SK-N-SH (cell line): Measurements from ENCODE around the gene CCL2. TPM values are rescaled to one million over a fixed set of nuclear protein-coding genes. Genes with fewer than 3 reads are reported as not detected.

Source experiments
- CTCF ChIA-PET: fragments of 300-600, 350-600 bp; formaldehyde crosslinking; extraction: SDS; loops from one replicate; lab custom pipeline; 2021; lab: Yijun Ruan, JAX
- POLR2A ChIA-PET: fragments of 350-600 bp; sonication (Branson Sonifier 250); formaldehyde crosslinking; extraction: SDS; loops from one replicate; lab custom pipeline; 2020; ENCODE audit warnings: antibody characterized with exemption, inconsistent platforms; lab: Yijun Ruan, JAX
- DNase-seq: peaks from one replicate; pipeline ENCODE4 v3.0.0; 2012
- H2AFZ ChIP-seq: fragments of 200-600 bp; sonication (generic); 2 replicates; pipeline ENCODE4 v1.8.1; 2016; ENCODE audit warnings: antibody characterized with exemption, mild to moderate bottlenecking, low read depth
- H3F3A ChIP-seq: fragments of 200-600 bp; sonication (generic); replicated peaks from 2 replicates; pipeline ENCODE3; 2016; ENCODE audit warnings: antibody characterized with exemption, mild to moderate bottlenecking; ENCODE audit not compliant: insufficient read depth
- H3K27ac ChIP-seq, 2 experiments: fragments of 200-500 bp in 1 of 2; fragments of 200-600 bp in 1 of 2; sonication (Bioruptor generic) in 1 of 2; sonication (generic), shearing (Covaris generic) in 1 of 2; 2 replicates each; pipeline versions ENCODE4 v1.5.1 to v1.6.1; 2014 to 2016; ENCODE audit warnings: low read depth in 2 of 2, inconsistent platforms in 1 of 2, low read length in 1 of 2, mild to moderate bottlenecking in 1 of 2, mixed read lengths in 1 of 2
- H3K27me3 ChIP-seq: fragments of 200-600 bp; sonication (generic), shearing (Covaris generic); 2 replicates; pipeline ENCODE4 v1.6.1; 2016; ENCODE audit warnings: mixed run types; ENCODE audit not compliant: insufficient read depth
- H3K36me3 ChIP-seq, 2 experiments: fragments of 200-500 bp in 1 of 2; fragments of 200-600 bp in 1 of 2; sonication (Bioruptor generic) in 1 of 2; sonication (generic) in 1 of 2; replicated peaks in 1 of 2; 2 replicates each; pipeline versions ENCODE3 to v1.5.1; 2014 to 2016; ENCODE audit warnings: low read length in 1 of 2, mild to moderate bottlenecking in 1 of 2; ENCODE audit not compliant: insufficient read depth in 2 of 2, control insufficient read depth in 1 of 2
- H3K4me1 ChIP-seq, 2 experiments: fragments of 200-500 bp in 1 of 2; fragments of 200-600 bp in 1 of 2; sonication (Bioruptor generic) in 1 of 2; sonication (generic), shearing (Covaris generic) in 1 of 2; 2 replicates each; pipeline versions ENCODE4 v1.5.1 to v1.6.1; 2014 to 2016; ENCODE audit warnings: low read depth in 1 of 2, low read length in 1 of 2, mixed run types in 1 of 2; ENCODE audit not compliant: insufficient read depth in 2 of 2, control insufficient read depth in 1 of 2
- H3K4me2 ChIP-seq: fragments of 200-600 bp; sonication (generic), shearing (Covaris generic); 2 replicates; pipeline ENCODE4 v1.6.1; 2017; ENCODE audit warnings: mixed run types
- H3K4me3 ChIP-seq, 2 experiments: fragments of 200-500 bp in 1 of 2; fragments of 200-600 bp in 1 of 2; sonication (Bioruptor generic) in 1 of 2; sonication (generic), shearing (Covaris generic) in 1 of 2; 2 replicates each; pipeline versions ENCODE4 v1.5.1 to v1.8.1; 2014 to 2016; ENCODE audit warnings: low read depth in 2 of 2, inconsistent platforms in 1 of 2, low read length in 1 of 2, mild to moderate bottlenecking in 1 of 2, mixed read lengths in 1 of 2, moderate library complexity in 1 of 2
- H3K79me2 ChIP-seq: fragments of 200-600 bp; sonication (generic); 2 replicates; pipeline ENCODE4 v1.8.1; 2017; ENCODE audit warnings: mild to moderate bottlenecking; ENCODE audit not compliant: insufficient read depth
- H3K9ac ChIP-seq: fragments of 200-600 bp; sonication (generic); 2 replicates; pipeline ENCODE4 v1.6.1; 2017; ENCODE audit warnings: mixed run types
- H3K9me2 ChIP-seq: fragments of 200-600 bp; sonication (generic); 2 replicates; pipeline ENCODE4 v1.6.1; 2017; ENCODE audit warnings: mixed run types
- H3K9me3 ChIP-seq: fragments of 200-600 bp; sonication (generic); 2 replicates; pipeline ENCODE4 v1.6.1; 2017; ENCODE audit warnings: mixed run types, mild to moderate bottlenecking, moderate library complexity
- H4K20me1 ChIP-seq: fragments of 200-600 bp; sonication (generic); 2 replicates; pipeline ENCODE4 v1.6.1; 2017; ENCODE audit warnings: mild to moderate bottlenecking, mixed run types; ENCODE audit not compliant: insufficient read depth
- ELF1 ChIP-seq: IDR thresholded peaks from 2 replicates; pipeline ENCODE4 v1.4.0; 2012
- FOSL2 ChIP-seq: IDR thresholded peaks from 2 replicates; pipeline ENCODE4 v1.4.0; 2012; ENCODE audit warnings: low read depth, mild to moderate bottlenecking, moderate library complexity, borderline replicate concordance
- FOXM1 ChIP-seq: IDR thresholded peaks from 2 replicates; pipeline ENCODE4 v1.4.0; 2012; ENCODE audit warnings: low read depth, mild to moderate bottlenecking
- GATA2 ChIP-seq: sonication (generic); formaldehyde crosslinking; IDR thresholded peaks from 2 replicates; pipeline ENCODE4 v1.5.0; 2020; ENCODE audit warnings: mild to moderate bottlenecking, missing genetic modification reagents
- JUND ChIP-seq: IDR thresholded peaks from 2 replicates; pipeline ENCODE4 v1.4.0; 2012
- MEF2A ChIP-seq: IDR thresholded peaks from 2 replicates; pipeline ENCODE4 v1.4.0; 2012; ENCODE audit warnings: low read depth, borderline replicate concordance
- MXI1 ChIP-seq: IDR thresholded peaks from 2 replicates; pipeline ENCODE4 v1.6.1; 2012; ENCODE audit warnings: mild to moderate bottlenecking, low read depth, low read length, improper control_type of control experiment
- NFIC ChIP-seq: IDR thresholded peaks from 2 replicates; pipeline ENCODE4 v1.4.0; 2012; ENCODE audit warnings: borderline replicate concordance
- RAD21 ChIP-seq: IDR thresholded peaks from 2 replicates; pipeline ENCODE4 v1.6.1; 2012; ENCODE audit warnings: mild to moderate bottlenecking, low read length
- RFX5 ChIP-seq: IDR thresholded peaks from 2 replicates; pipeline ENCODE4 v1.6.1; 2012; ENCODE audit warnings: mild to moderate bottlenecking, improper control_type of control experiment, low read length
- RXRA ChIP-seq: IDR thresholded peaks from 2 replicates; pipeline ENCODE4 v1.4.0; 2012; ENCODE audit warnings: low read depth, mild to moderate bottlenecking, borderline replicate concordance
- SIN3A ChIP-seq: IDR thresholded peaks from 2 replicates; pipeline ENCODE4 v1.6.1; 2012; ENCODE audit warnings: low read depth, mild to moderate bottlenecking, low read length, moderate library complexity, borderline replicate concordance
- SMC3 ChIP-seq: IDR thresholded peaks from 2 replicates; pipeline ENCODE4 v1.6.1; 2012; ENCODE audit warnings: low read depth, low read length, improper control_type of control experiment
- TEAD4 ChIP-seq: IDR thresholded peaks from 2 replicates; pipeline ENCODE4 v1.4.0; 2012; ENCODE audit warnings: mild to moderate bottlenecking, borderline replicate concordance; ENCODE audit not compliant: insufficient read depth
- YY1 ChIP-seq: IDR thresholded peaks from 2 replicates; pipeline ENCODE4 v1.4.0; 2012; ENCODE audit warnings: low read depth, mild to moderate bottlenecking
- WGBS: methylation state at CpG from one replicate; pipeline ENCODE4 v1.1.6; 2017; ENCODE audit warnings: low lambda C conversion rate; 5-methylcytosine and 5-hydroxymethylcytosine counted together
- polyA plus RNA-seq, 3 experiments: library from polyadenylated mRNA; depleted of rRNA; stranded (reverse); fragments of >200 nt; gene quantifications; 2 replicates each; pipeline ENCODE4 v1.2.3, GENCODE V29; 2012
- TF ChIP-seq, protein P1 (sequence below): fragments of 150-350 bp; IDR thresholded peaks from 2 replicates; pipeline ENCODE4 v1.6.1; 2017; ENCODE audit warnings: antibody characterized with exemption, low read length, low read depth, borderline replicate concordance
- TF ChIP-seq, protein P2 (sequence below): IDR thresholded peaks from 2 replicates; pipeline ENCODE4; 2012
- TF ChIP-seq, protein P3 (sequence below): fragments of 150-350 bp; IDR thresholded peaks from 2 replicates; pipeline ENCODE4 v1.6.1; 2016; ENCODE audit warnings: mild to moderate bottlenecking, low read depth, low read length
- TF ChIP-seq, protein P4 (sequence below): fragments of 200-600 bp; sonication (generic); IDR thresholded peaks from 2 replicates; pipeline ENCODE4 v1.6.1; 2017; ENCODE audit warnings: antibody characterized with exemption, mild to moderate bottlenecking, moderate library complexity
- TF ChIP-seq, protein P5 (sequence below): IDR thresholded peaks from 2 replicates; pipeline ENCODE4 v1.4.0; 2012; ENCODE audit warnings: low read depth, borderline replicate concordance

The CCL2 gene
- polyA plus RNA-seq, 1 of the 3 experiments (the other 2 are of a cell fraction), result 210 TPM

DNA sequence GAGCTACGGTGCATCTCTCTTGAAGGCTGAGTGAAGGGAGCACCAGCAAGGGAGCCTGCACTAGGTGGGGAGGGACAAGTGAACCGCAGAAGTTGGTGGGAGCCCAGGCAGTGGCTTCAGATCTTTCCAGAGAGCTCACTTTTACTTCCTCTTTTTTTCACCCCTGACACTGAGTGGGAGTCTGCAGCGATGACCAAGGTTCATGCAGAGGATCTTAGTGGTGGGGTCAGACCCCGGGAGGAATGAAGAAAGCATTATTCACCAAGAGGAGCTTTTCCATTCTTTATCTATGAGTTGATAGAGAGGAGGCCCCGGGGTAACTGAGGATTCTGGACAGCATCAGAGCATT is 3.0 kb upstream of the CCL2 start:
- H3K27ac ChIP-seq, result peak overlapping the region; percentile 85 to 98
- no peaks in the 10 kb centered on the region for H3K27me3 ChIP-seq
- ChIA-PET CTCF (interaction anchor here (1.1 to 2.4 kb wide), 4 partner anchors 14 to 109 kb away, joined by 3 to 8 read pairs (median 4); no protein-coding TSS in a partner anchor), POLR2A (no interaction called here)
- no peaks in the 10 kb centered on the region for H4K20me1 ChIP-seq
- H3K4me3 ChIP-seq, result no peak overlapping the region
- DNase-seq, result no peak
- no peak overlapping the region for H2AFZ ChIP-seq
- H3K9ac ChIP-seq, result peak overlapping the region; percentile 81
- H3K9me3 ChIP-seq, result no peaks in the 10 kb centered on the region
- peaks cover 60% of the 10 kb centered on the region for H3F3A ChIP-seq
- peak overlapping the region; percentile 89 for H3K4me2 ChIP-seq
- no peaks in the 10 kb centered on the region for H3K9me2 ChIP-seq
- H3K4me1 ChIP-seq, result peaks cover 38 to 57% of the 10 kb centered on the region in 2 experiments
- H3K36me3 ChIP-seq, result peaks cover 0 to 6% of the 10 kb centered on the region in 2 experiments
- TF ChIP-seq FOXM1, result no peak
- no peak for TF ChIP-seq RAD21
- no peak for TF ChIP-seq RFX5
- TF ChIP-seq JUND, result no peak
- no peak for TF ChIP-seq SMC3
- TF ChIP-seq GATA2 (CRISPR knock-in tag), result no peak
- no peak for TF ChIP-seq MXI1
- TF ChIP-seq, protein P1, sequence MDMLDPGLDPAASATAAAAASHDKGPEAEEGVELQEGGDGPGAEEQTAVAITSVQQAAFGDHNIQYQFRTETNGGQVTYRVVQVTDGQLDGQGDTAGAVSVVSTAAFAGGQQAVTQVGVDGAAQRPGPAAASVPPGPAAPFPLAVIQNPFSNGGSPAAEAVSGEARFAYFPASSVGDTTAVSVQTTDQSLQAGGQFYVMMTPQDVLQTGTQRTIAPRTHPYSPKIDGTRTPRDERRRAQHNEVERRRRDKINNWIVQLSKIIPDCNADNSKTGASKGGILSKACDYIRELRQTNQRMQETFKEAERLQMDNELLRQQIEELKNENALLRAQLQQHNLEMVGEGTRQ, result no peak
- TF ChIP-seq SIN3A, result no peak
- TF ChIP-seq MEF2A, result no peak
- peaks cover 8% of the 10 kb centered on the region; the same call in 1 of the 2 replicates for H3K79me2 ChIP-seq
- 32% methylated on average over 5 of the region's 5 CpGs for WGBS

DNA sequence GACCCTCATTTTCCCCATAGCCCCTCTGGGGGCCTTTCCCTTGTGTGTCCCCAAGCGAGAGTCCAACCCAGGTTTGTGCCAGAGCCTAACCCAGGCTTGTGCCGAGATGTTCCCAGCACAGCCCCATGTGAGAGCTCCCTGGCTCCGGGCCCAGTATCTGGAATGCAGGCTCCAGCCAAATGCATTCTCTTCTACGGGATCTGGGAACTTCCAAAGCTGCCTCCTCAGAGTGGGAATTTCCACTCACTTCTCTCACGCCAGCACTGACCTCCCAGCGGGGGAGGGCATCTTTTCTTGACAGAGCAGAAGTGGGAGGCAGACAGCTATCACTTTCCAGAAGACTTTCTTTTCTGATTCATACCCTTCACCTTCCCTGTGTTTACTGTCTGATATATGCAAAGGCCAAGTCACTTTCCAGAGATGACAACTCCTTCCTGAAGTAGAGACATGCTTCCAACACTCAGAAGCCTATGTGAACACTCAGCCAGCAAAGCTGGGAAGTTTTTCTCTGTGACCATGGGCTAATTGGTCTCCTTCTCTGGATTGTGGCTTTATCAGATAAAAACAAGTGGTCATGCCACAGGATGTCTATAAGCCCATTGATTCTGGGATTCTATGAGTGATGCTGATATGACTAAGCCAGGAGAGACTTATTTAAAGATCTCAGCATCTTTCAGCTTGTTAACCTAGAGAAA is 2.5 kb upstream of the CCL2 start:
- ChIA-PET POLR2A (no interaction called here), CTCF (interaction anchor here (1.1 to 2.4 kb wide), 4 partner anchors 13 to 109 kb away, joined by 3 to 8 read pairs (median 4); no protein-coding TSS in a partner anchor)
- peak overlapping the region; percentile 89 for H3K4me2 ChIP-seq
- 4% methylated on average over 6 of the region's 6 CpGs for WGBS
- peaks cover 8% of the 10 kb centered on the region; the same call in 1 of the 2 replicates for H3K79me2 ChIP-seq
- no peaks in the 10 kb centered on the region for H3K9me3 ChIP-seq
- peak overlapping the region; percentile 85 to 98 for H3K27ac ChIP-seq
- H2AFZ ChIP-seq, result no peak overlapping the region
- H3K4me1 ChIP-seq, result peaks cover 38 to 57% of the 10 kb centered on the region in 2 experiments
- no peaks in the 10 kb centered on the region for H3K27me3 ChIP-seq
- H3K4me3 ChIP-seq, result no peak overlapping the region
- DNase-seq, result peak; percentile 49
- no peaks in the 10 kb centered on the region for H3K9me2 ChIP-seq
- peaks cover 0 to 6% of the 10 kb centered on the region in 2 experiments for H3K36me3 ChIP-seq
- H3K9ac ChIP-seq, result peak overlapping the region; percentile 81
- H3F3A ChIP-seq, result peaks cover 60% of the 10 kb centered on the region
- H4K20me1 ChIP-seq, result no peaks in the 10 kb centered on the region
- TF ChIP-seq TEAD4 (peak; percentile 62), FOSL2 (peak; percentile 66; the same call in 1 of the 2 replicates), MXI1 (no peak), NFIC (peak; percentile 97), SMC3 (no peak), YY1 (peak; percentile 40; the same call in 1 of the 2 replicates), FOXM1 (no peak), ELF1 (peak; percentile 45; the same call in 1 of the 2 replicates), GATA2 (CRISPR knock-in tag) (no peak), RXRA (peak; percentile 80)
- TF ChIP-seq, protein P2, sequence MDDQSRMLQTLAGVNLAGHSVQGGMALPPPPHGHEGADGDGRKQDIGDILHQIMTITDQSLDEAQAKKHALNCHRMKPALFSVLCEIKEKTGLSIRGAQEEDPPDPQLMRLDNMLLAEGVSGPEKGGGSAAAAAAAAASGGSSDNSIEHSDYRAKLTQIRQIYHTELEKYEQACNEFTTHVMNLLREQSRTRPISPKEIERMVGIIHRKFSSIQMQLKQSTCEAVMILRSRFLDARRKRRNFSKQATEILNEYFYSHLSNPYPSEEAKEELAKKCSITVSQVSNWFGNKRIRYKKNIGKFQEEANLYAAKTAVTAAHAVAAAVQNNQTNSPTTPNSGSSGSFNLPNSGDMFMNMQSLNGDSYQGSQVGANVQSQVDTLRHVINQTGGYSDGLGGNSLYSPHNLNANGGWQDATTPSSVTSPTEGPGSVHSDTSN, result peak; percentile 83
- TF ChIP-seq, protein P3, sequence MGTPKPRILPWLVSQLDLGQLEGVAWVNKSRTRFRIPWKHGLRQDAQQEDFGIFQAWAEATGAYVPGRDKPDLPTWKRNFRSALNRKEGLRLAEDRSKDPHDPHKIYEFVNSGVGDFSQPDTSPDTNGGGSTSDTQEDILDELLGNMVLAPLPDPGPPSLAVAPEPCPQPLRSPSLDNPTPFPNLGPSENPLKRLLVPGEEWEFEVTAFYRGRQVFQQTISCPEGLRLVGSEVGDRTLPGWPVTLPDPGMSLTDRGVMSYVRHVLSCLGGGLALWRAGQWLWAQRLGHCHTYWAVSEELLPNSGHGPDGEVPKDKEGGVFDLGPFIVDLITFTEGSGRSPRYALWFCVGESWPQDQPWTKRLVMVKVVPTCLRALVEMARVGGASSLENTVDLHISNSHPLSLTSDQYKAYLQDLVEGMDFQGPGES, result no peak
- TF ChIP-seq, protein P4, sequence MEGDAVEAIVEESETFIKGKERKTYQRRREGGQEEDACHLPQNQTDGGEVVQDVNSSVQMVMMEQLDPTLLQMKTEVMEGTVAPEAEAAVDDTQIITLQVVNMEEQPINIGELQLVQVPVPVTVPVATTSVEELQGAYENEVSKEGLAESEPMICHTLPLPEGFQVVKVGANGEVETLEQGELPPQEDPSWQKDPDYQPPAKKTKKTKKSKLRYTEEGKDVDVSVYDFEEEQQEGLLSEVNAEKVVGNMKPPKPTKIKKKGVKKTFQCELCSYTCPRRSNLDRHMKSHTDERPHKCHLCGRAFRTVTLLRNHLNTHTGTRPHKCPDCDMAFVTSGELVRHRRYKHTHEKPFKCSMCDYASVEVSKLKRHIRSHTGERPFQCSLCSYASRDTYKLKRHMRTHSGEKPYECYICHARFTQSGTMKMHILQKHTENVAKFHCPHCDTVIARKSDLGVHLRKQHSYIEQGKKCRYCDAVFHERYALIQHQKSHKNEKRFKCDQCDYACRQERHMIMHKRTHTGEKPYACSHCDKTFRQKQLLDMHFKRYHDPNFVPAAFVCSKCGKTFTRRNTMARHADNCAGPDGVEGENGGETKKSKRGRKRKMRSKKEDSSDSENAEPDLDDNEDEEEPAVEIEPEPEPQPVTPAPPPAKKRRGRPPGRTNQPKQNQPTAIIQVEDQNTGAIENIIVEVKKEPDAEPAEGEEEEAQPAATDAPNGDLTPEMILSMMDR, result no peak
- TF ChIP-seq, protein P5, sequence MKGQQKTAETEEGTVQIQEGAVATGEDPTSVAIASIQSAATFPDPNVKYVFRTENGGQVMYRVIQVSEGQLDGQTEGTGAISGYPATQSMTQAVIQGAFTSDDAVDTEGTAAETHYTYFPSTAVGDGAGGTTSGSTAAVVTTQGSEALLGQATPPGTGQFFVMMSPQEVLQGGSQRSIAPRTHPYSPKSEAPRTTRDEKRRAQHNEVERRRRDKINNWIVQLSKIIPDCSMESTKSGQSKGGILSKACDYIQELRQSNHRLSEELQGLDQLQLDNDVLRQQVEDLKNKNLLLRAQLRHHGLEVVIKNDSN, result no peak
- TF ChIP-seq, protein P1, result no peak
